ENCODE results near the gene RDX.
"Not testable (repeated sequence)": the region's sequence is repeated elsewhere in the genome, so short reads cannot be mapped to it uniquely, and the experiment has no call there.

Gene RDX

GRCh38 chr11:110272919-110273318 lies 23.5 kb downstream of the RDX start:
- DNase-seq (ENCODE audit: low read depth in 2 of 2, low spot score in 1 of 2): no peak

GRCh38 chr11:110269996-110270395 lies 26.4 kb downstream of the RDX start:
- DNase-seq (ENCODE audit: low read depth in 2 of 2, low spot score in 1 of 2): no peak

- no peak for DNase-seq (ENCODE audit: low read depth in 2 of 2, low spot score in 1 of 2)
These were observed 28.0 kb downstream of the RDX start for GRCh38 chr11:110268441-110268840.

- no peak for DNase-seq (ENCODE audit: low read depth in 2 of 2, low spot score in 1 of 2)
These were observed 34.4 kb downstream of the RDX start for GRCh38 chr11:110262072-110262403.

GRCh38 chr11:110261195-110262071 lies 35.0 kb downstream of the RDX start:
- DNase-seq (ENCODE audit: low read depth in 2 of 2, low spot score in 1 of 2): no peak

- DNase-seq (ENCODE audit: low read depth in 2 of 2, low spot score in 1 of 2): no peak
These were observed 42.9 kb downstream of the RDX start for GRCh38 chr11:110253525-110253924.

- no peak for DNase-seq (ENCODE audit: low read depth in 2 of 2, low spot score in 1 of 2)
These were observed 44.6 kb downstream of the RDX start for GRCh38 chr11:110251836-110252235.

GRCh38 chr11:110250168-110250567 lies 46.2 kb downstream of the RDX start:
- no peak for DNase-seq (ENCODE audit: low read depth in 2 of 2, low spot score in 1 of 2)

GRCh38 chr11:110249766-110250165 lies 46.6 kb downstream of the RDX start:
- DNase-seq (ENCODE audit: low read depth in 2 of 2, low spot score in 1 of 2): no peak

- no peak for DNase-seq (ENCODE audit: low read depth in 2 of 2, low spot score in 1 of 2)
These were observed 47.3 kb downstream of the RDX start for GRCh38 chr11:110249066-110249465.

- no peak for DNase-seq (ENCODE audit: low read depth in 2 of 2, low spot score in 1 of 2)
These were observed 52.6 kb downstream of the RDX start for GRCh38 chr11:110243791-110244190.

GRCh38 chr11:110242746-110243145 lies 53.7 kb downstream of the RDX start:
- no peak for DNase-seq (ENCODE audit: low read depth in 2 of 2, low spot score in 1 of 2)

- DNase-seq (ENCODE audit: low read depth in 2 of 2, low spot score in 1 of 2): no peak
These were observed 54.2 kb downstream of the RDX start for GRCh38 chr11:110242188-110242587.

- DNase-seq (ENCODE audit: low read depth in 2 of 2, low spot score in 1 of 2): no peak
These were observed 60.4 kb downstream of the RDX start for GRCh38 chr11:110235966-110236365.

GRCh38 chr11:110230377-110230776 lies 66.0 kb downstream of the RDX start:
- DNase-seq (ENCODE audit: low read depth in 2 of 2, low spot score in 1 of 2): no peak

GRCh38 chr11:110219006-110219785 lies 77.2 kb downstream of the RDX start:
- DNase-seq (ENCODE audit: low read depth in 2 of 2, low spot score in 1 of 2): no peak

- DNase-seq (ENCODE audit: low read depth in 2 of 2, low spot score in 1 of 2): no peak
These were observed 78.5 kb downstream of the RDX start for GRCh38 chr11:110217936-110218335.

GRCh38 chr11:110217223-110217877 lies 79.1 kb downstream of the RDX start:
- DNase-seq (ENCODE audit: low read depth in 2 of 2, low spot score in 1 of 2): no peak

GRCh38 chr11:110209313-110209694 lies 87.1 kb downstream of the RDX start:
- DNase-seq (ENCODE audit: low read depth in 2 of 2, low spot score in 1 of 2): not testable (repeated sequence)

GRCh38 chr11:110208678-110209312 lies 87.6 kb downstream of the RDX start:
- DNase-seq (ENCODE audit: low read depth in 2 of 2, low spot score in 1 of 2): not testable (repeated sequence)

- DNase-seq (ENCODE audit: low read depth in 2 of 2, low spot score in 1 of 2): no peak
These were observed 89.3 kb downstream of the RDX start for GRCh38 chr11:110207123-110207522.

Data from stimulated activated CD8-positive, alpha-beta memory T cell treated with anti-CD3 and anti-CD28 coated beads, Interleukin-4, amount 100 ng/mL, for 1 hour (primary cell).